ENCODE data around the gene ZNF423. TPM values are rescaled to one million over a fixed set of nuclear protein-coding genes. Genes with fewer than 3 reads are reported as not detected.

ZNF423 gene
- total and polyA plus RNA-seq, 2 experiments from 2014 or later: 12.3 to 22.2 TPM

DNA sequence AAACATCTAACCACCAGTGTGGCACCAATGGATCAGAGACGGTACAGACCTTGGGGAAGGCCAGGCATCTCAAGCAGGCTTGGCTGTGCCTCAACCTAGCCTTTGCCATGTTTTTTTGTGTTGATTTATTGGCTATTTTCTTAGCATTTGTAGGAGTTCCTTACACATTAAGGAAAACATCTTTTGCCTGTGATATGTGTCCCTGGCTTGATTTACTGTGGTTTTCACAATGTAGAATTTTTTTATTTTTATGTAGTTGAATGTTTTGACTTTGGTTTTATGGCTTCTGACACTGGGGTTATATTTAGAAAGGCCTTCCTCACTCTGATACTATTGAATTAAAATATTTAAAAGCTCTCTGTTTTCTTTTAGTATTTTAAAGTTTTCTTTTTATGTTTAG is 132.6 kb downstream of the ZNF423 start:
- TF ChIP-seq, protein P1, sequence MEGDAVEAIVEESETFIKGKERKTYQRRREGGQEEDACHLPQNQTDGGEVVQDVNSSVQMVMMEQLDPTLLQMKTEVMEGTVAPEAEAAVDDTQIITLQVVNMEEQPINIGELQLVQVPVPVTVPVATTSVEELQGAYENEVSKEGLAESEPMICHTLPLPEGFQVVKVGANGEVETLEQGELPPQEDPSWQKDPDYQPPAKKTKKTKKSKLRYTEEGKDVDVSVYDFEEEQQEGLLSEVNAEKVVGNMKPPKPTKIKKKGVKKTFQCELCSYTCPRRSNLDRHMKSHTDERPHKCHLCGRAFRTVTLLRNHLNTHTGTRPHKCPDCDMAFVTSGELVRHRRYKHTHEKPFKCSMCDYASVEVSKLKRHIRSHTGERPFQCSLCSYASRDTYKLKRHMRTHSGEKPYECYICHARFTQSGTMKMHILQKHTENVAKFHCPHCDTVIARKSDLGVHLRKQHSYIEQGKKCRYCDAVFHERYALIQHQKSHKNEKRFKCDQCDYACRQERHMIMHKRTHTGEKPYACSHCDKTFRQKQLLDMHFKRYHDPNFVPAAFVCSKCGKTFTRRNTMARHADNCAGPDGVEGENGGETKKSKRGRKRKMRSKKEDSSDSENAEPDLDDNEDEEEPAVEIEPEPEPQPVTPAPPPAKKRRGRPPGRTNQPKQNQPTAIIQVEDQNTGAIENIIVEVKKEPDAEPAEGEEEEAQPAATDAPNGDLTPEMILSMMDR (IDR thresholded peaks at IDR 0.05; ENCODE audit: low read depth, low read length): no peak
- Histone ChIP-seq H3K4me1 (ENCODE audit: low read depth) (no peaks in the 10 kb centered on the region), H3K27ac (no peak overlapping the region), H3K9me3 (ENCODE audit: low read depth) (no peaks in the 10 kb centered on the region), H3K36me3 (no peaks in the 10 kb centered on the region), H3K27me3 (no peaks in the 10 kb centered on the region), H3K4me3 (no peak overlapping the region)
- no peak for DNase-seq (ENCODE audit: low read depth in 1 of 2, low spot score in 1 of 2)

DNA sequence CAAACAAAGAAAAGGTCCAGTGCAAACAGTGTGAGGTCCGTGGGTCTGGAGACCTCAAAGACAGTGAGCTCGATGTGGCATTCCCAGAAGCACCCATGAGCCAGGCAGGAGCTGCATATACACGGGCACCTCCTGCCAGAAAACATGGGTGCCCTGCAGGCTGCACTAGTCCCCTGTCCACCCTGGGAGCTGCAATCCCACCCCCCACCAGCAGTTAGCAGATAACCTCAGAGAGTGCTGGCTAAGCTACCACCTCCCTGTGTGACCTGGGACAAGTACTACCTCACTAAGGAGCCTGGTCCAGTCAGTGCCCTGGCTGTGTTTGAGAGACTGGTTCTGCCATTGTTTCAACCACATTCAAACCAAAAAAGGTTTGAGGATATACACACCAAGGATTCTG is 135.7 kb downstream of the ZNF423 start:
- TF ChIP-seq, protein P1 (IDR thresholded peaks at IDR 0.05; ENCODE audit: low read depth, low read length): no peak
- Histone ChIP-seq H3K27ac (no peak overlapping the region), H3K9me3 (ENCODE audit: low read depth) (no peaks in the 10 kb centered on the region), H3K36me3 (no peaks in the 10 kb centered on the region), H3K4me1 (ENCODE audit: low read depth) (no peaks in the 10 kb centered on the region), H3K4me3 (no peak overlapping the region), H3K27me3 (no peaks in the 10 kb centered on the region)
- no peak for DNase-seq (ENCODE audit: low read depth in 1 of 2, low spot score in 1 of 2)

DNA sequence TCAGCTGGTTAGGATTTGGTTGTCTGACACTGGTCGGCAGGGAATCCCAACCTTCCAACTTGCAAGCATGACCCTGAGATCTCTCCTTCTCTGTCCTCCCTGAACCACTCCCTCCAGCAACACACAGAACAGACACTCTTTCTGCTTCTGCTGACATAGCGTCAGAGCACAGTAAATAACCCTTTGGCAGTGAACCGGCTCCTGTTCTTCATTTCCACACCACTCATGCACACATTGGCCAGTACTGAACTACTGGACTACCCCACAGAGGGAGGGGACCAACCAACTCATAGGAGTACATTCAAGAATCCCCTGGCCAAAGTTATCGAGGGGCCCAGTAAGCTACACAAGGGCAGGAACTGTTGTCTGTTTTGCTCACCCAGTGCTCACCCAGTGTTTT is 138.2 kb downstream of the ZNF423 start:
- TF ChIP-seq, protein P1 (IDR thresholded peaks at IDR 0.05; ENCODE audit: low read depth, low read length): no peak
- Histone ChIP-seq H3K4me1 (ENCODE audit: low read depth) (no peaks in the 10 kb centered on the region), H3K9me3 (ENCODE audit: low read depth) (no peaks in the 10 kb centered on the region), H3K36me3 (no peaks in the 10 kb centered on the region), H3K27me3 (no peaks in the 10 kb centered on the region), H3K4me3 (no peak overlapping the region), H3K27ac (no peak overlapping the region)
- no peak for DNase-seq (ENCODE audit: low read depth in 1 of 2, low spot score in 1 of 2)

GRCh38 chr16:49716339-49716934 is 139.5 kb downstream of the ZNF423 start:
- H3K9me3 ChIP-seq (ENCODE audit: low read depth): no peaks in the 10 kb centered on the region
- H3K27ac ChIP-seq: no peak overlapping the region
- no peaks in the 10 kb centered on the region for H3K36me3 ChIP-seq
- H3K4me3 ChIP-seq: no peak overlapping the region
- no peaks in the 10 kb centered on the region for H3K27me3 ChIP-seq
- DNase-seq (ENCODE audit: low read depth in 1 of 2, low spot score in 1 of 2): no peak
- TF ChIP-seq, protein P1 (IDR thresholded peaks at IDR 0.05; ENCODE audit: low read depth, low read length): no peak
- no peaks in the 10 kb centered on the region for H3K4me1 ChIP-seq (ENCODE audit: low read depth)

DNA sequence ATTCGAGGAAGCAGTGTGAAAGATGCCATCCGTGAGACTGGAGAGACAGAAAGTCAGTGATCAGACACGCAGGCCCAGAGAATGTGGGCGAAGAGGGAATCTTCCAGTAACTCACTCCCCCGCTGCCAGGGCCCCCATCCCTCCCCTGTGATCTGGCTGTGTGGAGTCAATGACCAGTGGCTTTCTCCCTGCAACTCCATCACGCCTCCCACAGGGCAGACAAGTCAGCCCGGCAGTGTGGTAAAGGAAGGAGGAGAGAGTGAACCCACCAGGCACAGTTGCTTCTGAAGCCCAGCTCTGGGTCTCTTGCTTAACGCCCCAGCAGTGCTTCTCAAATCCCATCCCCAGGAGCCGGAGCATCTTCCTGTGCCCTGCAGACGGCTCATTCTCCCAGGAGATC is 142.1 kb downstream of the ZNF423 start:
- no peaks in the 10 kb centered on the region for H3K27me3 ChIP-seq
- H3K27ac ChIP-seq: no peak overlapping the region
- no peaks in the 10 kb centered on the region for H3K36me3 ChIP-seq
- no peak for DNase-seq (ENCODE audit: low read depth in 1 of 2, low spot score in 1 of 2)
- TF ChIP-seq, protein P1 (IDR thresholded peaks at IDR 0.05; ENCODE audit: low read depth, low read length): no peak
- no peak overlapping the region for H3K4me3 ChIP-seq
- no peaks in the 10 kb centered on the region for H3K9me3 ChIP-seq (ENCODE audit: low read depth)
- no peaks in the 10 kb centered on the region for H3K4me1 ChIP-seq (ENCODE audit: low read depth)
